GM20000 (cell line): ENCODE data around the gene CLNK.

Experiments
- DNase-seq: peaks from one replicate; pipeline ENCODE4 v3.0.0; 2012; ENCODE audit warnings: low spot score
- CTCF ChIP-seq: IDR thresholded peaks from 2 replicates; pipeline ENCODE4 v1.5.1; 2012; ENCODE audit warnings: mild to moderate bottlenecking, control low read depth; ENCODE audit errors: extremely low read depth, missing control alignments

The CLNK gene

GRCh38 chr4:10448991-10449390 is 235.6 kb downstream of the CLNK start:
- DNase-seq: no peak
- no peak for TF ChIP-seq CTCF

GRCh38 chr4:10442976-10443375 is 241.6 kb downstream of the CLNK start:
- DNase-seq: no peak
- TF ChIP-seq CTCF: no peak

GRCh38 chr4:10441512-10441911 is 243.1 kb downstream of the CLNK start:
- no peak for DNase-seq
- TF ChIP-seq CTCF: no peak

GRCh38 chr4:10438924-10439323 is 245.6 kb downstream of the CLNK start:
- no peak for DNase-seq
- no peak for TF ChIP-seq CTCF

- DNase-seq: no peak
- TF ChIP-seq CTCF: no peak
Measured at GRCh38 chr4:10437735-10438134, 246.8 kb downstream of the CLNK start.
